ENCODE measurements around the gene CFAP77.

Gene CFAP77

GRCh38 chr9:132541870-132542830 is 132.1 kb downstream of the CFAP77 start:
- no peak for TF ChIP-seq CTCF (IDR thresholded peaks at IDR 0.05; ENCODE audit: low read depth, low read length)

GRCh38 chr9:132543251-132543650 is 133.2 kb downstream of the CFAP77 start:
- TF ChIP-seq CTCF (IDR thresholded peaks at IDR 0.05; ENCODE audit: low read depth, low read length), result no peak
- no peak for DNase-seq (ENCODE audit: extremely low read depth, low read depth)

More at GRCh38 chr9:132541870-132542830, 132.1 kb downstream of the CFAP77 start:
- no peak for DNase-seq (ENCODE audit: extremely low read depth, low read depth)

- no peak for TF ChIP-seq CTCF (IDR thresholded peaks at IDR 0.05; ENCODE audit: low read depth, low read length)
- no peak for DNase-seq (ENCODE audit: extremely low read depth, low read depth)
These were observed 133.9 kb downstream of the CFAP77 start for GRCh38 chr9:132543960-132544359.

GRCh38 chr9:132545578-132545977 is 135.6 kb downstream of the CFAP77 start:
- TF ChIP-seq CTCF (IDR thresholded peaks at IDR 0.05; ENCODE audit: low read depth, low read length), result no peak
- DNase-seq (ENCODE audit: extremely low read depth, low read depth), result no peak

GRCh38 chr9:132546148-132547051 is 136.4 kb downstream of the CFAP77 start:
- TF ChIP-seq CTCF (IDR thresholded peaks at IDR 0.05; ENCODE audit: low read depth, low read length), result peak; percentile 17
- DNase-seq (ENCODE audit: extremely low read depth, low read depth), result no peak

- no peak for DNase-seq (ENCODE audit: extremely low read depth, low read depth)
- no peak for TF ChIP-seq CTCF (IDR thresholded peaks at IDR 0.05; ENCODE audit: low read depth, low read length)
These were observed 137.0 kb downstream of the CFAP77 start for GRCh38 chr9:132547052-132547431.
